IMR-90 (cell line): Measurements from ENCODE around the gene AAK1. TPM values are rescaled to one million over a fixed set of nuclear protein-coding genes. Genes with fewer than 3 reads are reported as not detected.

ENCODE experiments used
- ATAC-seq: fragments of 200-7000 bp; cut with Tn5 transposase; 2 replicates; pipeline ENCODE4 v1.9.1; 2020; ENCODE audit warnings: low read depth, mild to moderate bottlenecking, moderate library complexity
- BruUV-seq: library from RNA; stranded (reverse); fragments of 400-500 nt; replicated peaks from 2 replicates; lab custom pipeline; 2021; lab: Mats Ljungman, UMichigan
- CTCF ChIA-PET: fragments of 300-600 bp; formaldehyde crosslinking; extraction: SDS; loops from one replicate; lab custom pipeline; 2021; ENCODE audit warnings: antibody characterized with exemption; lab: Yijun Ruan, JAX
- POLR2A ChIA-PET: fragments of 300-600 bp; sonication (Branson Sonifier 250); formaldehyde crosslinking; loops from one replicate; lab custom pipeline; 2022; ENCODE audit warnings: antibody characterized with exemption; ENCODE audit not compliant: unreplicated experiment; lab: Charles Lee
- DNase-seq: peaks from one replicate; pipeline ENCODE4 v3.0.0; 2013
- H2AFZ ChIP-seq: replicated peaks from 2 replicates; pipeline ENCODE3; 2013; ENCODE audit warnings: low read length, mild to moderate bottlenecking; ENCODE audit not compliant: poor library complexity
- H2AK5ac ChIP-seq: 2 replicates; pipeline ENCODE4 v1.6.1; 2013; ENCODE audit warnings: low read depth, low read length, inconsistent platforms
- H2AK9ac ChIP-seq: replicated peaks from 2 replicates; pipeline ENCODE3; 2013; ENCODE audit warnings: mild to moderate bottlenecking, low read depth, low read length, moderate library complexity; ENCODE audit not compliant: poor library complexity
- H2BK120ac ChIP-seq: 2 replicates; pipeline ENCODE4 v1.6.1; 2013; ENCODE audit warnings: low read depth, low read length, inconsistent platforms
- H2BK15ac ChIP-seq: 3 replicates; pipeline ENCODE4 v1.6.1; 2013; ENCODE audit warnings: low read depth, low read length, inconsistent platforms
- H2BK20ac ChIP-seq: 2 replicates; pipeline ENCODE4 v1.6.1; 2013; ENCODE audit warnings: low read depth, mild to moderate bottlenecking, inconsistent platforms, low read length, moderate library complexity
- H2BK5ac ChIP-seq: 2 replicates; pipeline ENCODE4 v1.6.1; 2013; ENCODE audit warnings: mild to moderate bottlenecking, low read depth, low read length, inconsistent platforms; ENCODE audit not compliant: poor library complexity, severe bottlenecking
- H3K14ac ChIP-seq: replicated peaks from 2 replicates; pipeline ENCODE4 v1.6.1; 2013; ENCODE audit warnings: low read depth, low read length, inconsistent platforms
- H3K18ac ChIP-seq: 2 replicates; pipeline ENCODE4 v1.6.1; 2013; ENCODE audit warnings: low read depth, low read length, control low read depth
- H3K23ac ChIP-seq: 2 replicates; pipeline ENCODE4 v1.6.1; 2013; ENCODE audit warnings: low read depth, low read length, inconsistent platforms
- H3K27ac ChIP-seq: 2 replicates; pipeline ENCODE4 v1.5.1; 2013; ENCODE audit warnings: mild to moderate bottlenecking, control low read depth, low read length; ENCODE audit not compliant: insufficient read depth
- H3K27me3 ChIP-seq: 2 replicates; pipeline ENCODE4 v1.6.1; 2013; ENCODE audit warnings: low read length; ENCODE audit not compliant: control insufficient read depth, insufficient read depth
- H3K36me3 ChIP-seq: 2 replicates; pipeline ENCODE4 v1.6.1; 2013; ENCODE audit warnings: low read length, mixed read lengths; ENCODE audit not compliant: control insufficient read depth, insufficient read depth
- H3K4ac ChIP-seq: 2 replicates; pipeline ENCODE4 v1.6.1; 2013; ENCODE audit warnings: low read depth, low read length, inconsistent platforms
- H3K4me1 ChIP-seq: 2 replicates; pipeline ENCODE4 v1.6.1; 2013; ENCODE audit warnings: low read length, mixed read lengths; ENCODE audit not compliant: control insufficient read depth, insufficient read depth
- H3K4me2 ChIP-seq: 2 replicates; pipeline ENCODE4 v1.6.1; 2013; ENCODE audit warnings: low read depth, mild to moderate bottlenecking, control low read depth, low read length, moderate library complexity
- H3K4me3 ChIP-seq: 2 replicates; pipeline ENCODE4 v1.5.1; 2013; ENCODE audit warnings: low read depth, mild to moderate bottlenecking, control low read depth, low read length, moderate library complexity; ENCODE audit not compliant: insufficient read depth
- H3K56ac ChIP-seq: 2 replicates; pipeline ENCODE4 v1.6.1; 2013; ENCODE audit warnings: low read length, inconsistent platforms; ENCODE audit not compliant: insufficient read depth; ENCODE audit errors: extremely low read depth
- H3K79me1 ChIP-seq, 2 experiments: 2 replicates each; pipeline ENCODE4 v1.6.1; 2013; ENCODE audit warnings: low read length in 2 of 2, inconsistent platforms in 1 of 2, low read depth in 1 of 2
- H3K9ac ChIP-seq: 2 replicates; pipeline ENCODE4 v1.6.1; 2013; ENCODE audit warnings: low read depth, low read length, control low read depth
- H3K9me1 ChIP-seq: 2 replicates; pipeline ENCODE4 v1.6.1; 2013; ENCODE audit warnings: low read length, inconsistent platforms; ENCODE audit not compliant: insufficient read depth
- H3K9me3 ChIP-seq: 2 replicates; pipeline ENCODE4 v1.6.1; 2013; ENCODE audit warnings: low read length; ENCODE audit not compliant: control insufficient read depth, insufficient read depth
- H4K20me1 ChIP-seq: 2 replicates; pipeline ENCODE4 v1.6.1; 2013; ENCODE audit warnings: low read length, inconsistent platforms; ENCODE audit not compliant: insufficient read depth
- H4K5ac ChIP-seq: 2 replicates; pipeline ENCODE4 v1.6.1; 2013; ENCODE audit warnings: mild to moderate bottlenecking, low read depth, low read length, control low read depth
- H4K8ac ChIP-seq, 2 experiments: 2 replicates each; pipeline ENCODE4 v1.6.1; 2013; ENCODE audit warnings: low read depth in 2 of 2, low read length in 2 of 2, control low read depth in 1 of 2, inconsistent platforms in 1 of 2
- H4K91ac ChIP-seq: 2 replicates; pipeline ENCODE4 v1.6.1; 2013; ENCODE audit warnings: low read depth, low read length, inconsistent platforms; ENCODE audit not compliant: insufficient read depth
- BHLHE40 ChIP-seq: fragments of 150-350 bp; IDR thresholded peaks from 2 replicates; pipeline ENCODE4 v1.6.1; 2016; ENCODE audit warnings: mild to moderate bottlenecking, low read depth, low read length
- CEBPB ChIP-seq: IDR thresholded peaks from 2 replicates; pipeline ENCODE4 v1.6.1; 2012; ENCODE audit warnings: low read depth, low read length, improper control_type of control experiment
- CHD1 ChIP-seq: IDR thresholded peaks from 2 replicates; pipeline ENCODE4 v1.6.1; 2012; ENCODE audit warnings: low read depth, low read length, improper control_type of control experiment
- MAFK ChIP-seq: IDR thresholded peaks from 2 replicates; pipeline ENCODE4 v1.6.1; 2012; ENCODE audit warnings: low read depth, low read length, improper control_type of control experiment
- MAZ ChIP-seq: IDR thresholded peaks from 2 replicates; pipeline ENCODE4 v1.6.1; 2012; ENCODE audit warnings: low read depth, mild to moderate bottlenecking, low read length, improper control_type of control experiment, moderate library complexity, borderline replicate concordance
- WGBS, 2 experiments: methylation state at CpG; one replicate each; pipeline versions ENCODE4 v1.1.5 to v1.1.7; 2013; ENCODE audit warnings: missing lambda C conversion rate in 2 of 2; ENCODE audit not compliant: insufficient read length in 1 of 2; ENCODE audit errors: extremely low coverage in 2 of 2; 5-methylcytosine and 5-hydroxymethylcytosine counted together
- dilution Hi-C: fragments of 300-500 bp; cut with HindIII; formaldehyde crosslinking; loops from one replicate; pipeline ENCODE4 v1.14.3; 2018; ENCODE audit warnings: low sequenced_read_pairs; ENCODE audit not compliant: unreplicated experiment
- in situ Hi-C: fragments of 300-500 bp; cut with MboI; formaldehyde crosslinking; loops from 3 replicates; pipeline ENCODE4 v1.14.3; 2019; ENCODE audit warnings: low sequenced_read_pairs, inconsistent platforms, mixed read lengths
- intact Hi-C: fragments of 100-400 bp; cut with micrococcal nuclease; formaldehyde crosslinking; loops from 2 replicates; pipeline ENCODE4 v1.10.0; 2022
- polyA plus RNA-seq, 3 experiments: library from polyadenylated mRNA; depleted of rRNA; stranded (reverse); fragments of >200 nt; gene quantifications; 2 replicates each; pipeline ENCODE4 v1.2.3, GENCODE V29; 2012; ENCODE audit warnings: low replicate concordance in 1 of 3
- total RNA-seq: library from RNA; depleted of rRNA; stranded (reverse); fragments of >200 nt; gene quantifications from 2 replicates; pipeline ENCODE4 v1.2.3, GENCODE V29; 2012

Gene AAK1
- total and polyA plus RNA-seq, 2 of the 4 experiments (the other 2 are of a cell fraction): 21.9 to 26.5 TPM

- Histone ChIP-seq H2BK15ac (no peak overlapping the region), H3K56ac (no peak overlapping the region), H3K18ac (no peak overlapping the region), H3K14ac (no peak overlapping the region), H3K79me1 (peaks cover 24 to 79% of the 10 kb centered on the region in 2 experiments), H3K23ac (no peak overlapping the region), H2BK20ac (no peak overlapping the region), H4K5ac (no peak overlapping the region), H4K20me1 (peaks cover 87% of the 10 kb centered on the region), H3K4me3 (no peak overlapping the region), H3K27ac (no peak overlapping the region), H4K91ac (no peak overlapping the region), H2AK5ac (no peak overlapping the region), H3K4me1 (peaks cover 20% of the 10 kb centered on the region), H3K27me3 (no peaks in the 10 kb centered on the region), H2BK120ac (no peak overlapping the region), H3K36me3 (peaks cover 4% of the 10 kb centered on the region; the same call in 1 of the 2 replicates), H4K8ac (no peak overlapping the region), H2AFZ (no peak overlapping the region), H2AK9ac (no peak overlapping the region), H3K9me3 (no peaks in the 10 kb centered on the region), H3K9ac (no peak overlapping the region), H2BK5ac (no peak overlapping the region), H3K9me1 (peaks cover 36% of the 10 kb centered on the region), H3K4ac (no peak overlapping the region), H3K4me2 (no peak overlapping the region)
- DNase-seq (no peak), ATAC-seq (no peak)
- ChIA-PET POLR2A (no interaction called here), CTCF (no interaction called here)
- dilution Hi-C loops (no loop called here), intact Hi-C loops (no loop called here), in situ Hi-C loops (no loop called here)
- no TSS peak for BruUV-seq
- WGBS, 2 experiments: no CpG with 5 or more reads among the region's 2 CpGs
- TF ChIP-seq MAZ: no peak
- no peak for TF ChIP-seq MAFK
- TF ChIP-seq BHLHE40: no peak
- no peak for TF ChIP-seq CHD1
- TF ChIP-seq CEBPB: peak; percentile 53; the same call in 1 of the 2 replicates
Observed at GRCh38 chr2:69636395-69636794, 7.1 kb downstream of the AAK1 start.
